Cardiac fibroblast (primary cell): ENCODE results near the gene DYSF.

Experiments used
- DNase-seq, 2 donors: peaks; one replicate each; pipeline versions ENCODE4 v3.0.0 to v3.0.0-alpha.2; 2010; ENCODE audit warnings: low read depth in 2 of 2
- H3K4me3 ChIP-seq, 2 donors: replicated peaks in 1 of 2; 1 replicate in 1 of 2; 2 replicates in 1 of 2; pipeline ENCODE4 v1.5.1; 2011; ENCODE audit warnings: low read depth in 2 of 2, low read length in 2 of 2, mild to moderate bottlenecking in 2 of 2, moderate library complexity in 1 of 2
- CTCF ChIP-seq: IDR thresholded peaks from one replicate; pipeline ENCODE4 v1.5.1; 2011; ENCODE audit warnings: low read depth, mild to moderate bottlenecking, low read length, inconsistent platforms

The DYSF gene

GRCh38 chr2:71697106-71698004 lies 244.0 kb downstream of the DYSF start:
- TF ChIP-seq CTCF: no peak
- H3K4me3 ChIP-seq: no peak overlapping the region
- DNase-seq: no peak

DNA sequence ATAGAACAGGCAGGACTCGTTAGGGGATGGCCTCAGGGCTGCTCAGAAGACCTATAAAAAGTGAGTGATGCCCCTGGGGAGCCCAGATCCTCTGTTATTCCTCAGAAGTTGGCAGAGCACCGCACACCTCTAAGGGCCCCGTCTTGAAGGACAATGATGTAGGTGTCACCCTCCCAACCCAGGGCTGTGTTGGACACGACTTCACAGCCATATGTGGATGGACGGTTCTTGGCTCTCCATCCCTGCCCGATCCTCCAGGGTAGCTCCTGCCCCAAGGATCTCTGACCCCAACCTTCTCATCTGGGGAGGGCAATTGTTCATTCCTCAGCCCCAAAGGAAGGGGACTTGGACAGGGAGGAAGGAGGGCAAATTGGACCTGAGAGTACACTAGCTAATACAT lies 246.1 kb downstream of the DYSF start:
- no peak for TF ChIP-seq CTCF
- H3K4me3 ChIP-seq: no peak overlapping the region
- DNase-seq: no peak

DNA sequence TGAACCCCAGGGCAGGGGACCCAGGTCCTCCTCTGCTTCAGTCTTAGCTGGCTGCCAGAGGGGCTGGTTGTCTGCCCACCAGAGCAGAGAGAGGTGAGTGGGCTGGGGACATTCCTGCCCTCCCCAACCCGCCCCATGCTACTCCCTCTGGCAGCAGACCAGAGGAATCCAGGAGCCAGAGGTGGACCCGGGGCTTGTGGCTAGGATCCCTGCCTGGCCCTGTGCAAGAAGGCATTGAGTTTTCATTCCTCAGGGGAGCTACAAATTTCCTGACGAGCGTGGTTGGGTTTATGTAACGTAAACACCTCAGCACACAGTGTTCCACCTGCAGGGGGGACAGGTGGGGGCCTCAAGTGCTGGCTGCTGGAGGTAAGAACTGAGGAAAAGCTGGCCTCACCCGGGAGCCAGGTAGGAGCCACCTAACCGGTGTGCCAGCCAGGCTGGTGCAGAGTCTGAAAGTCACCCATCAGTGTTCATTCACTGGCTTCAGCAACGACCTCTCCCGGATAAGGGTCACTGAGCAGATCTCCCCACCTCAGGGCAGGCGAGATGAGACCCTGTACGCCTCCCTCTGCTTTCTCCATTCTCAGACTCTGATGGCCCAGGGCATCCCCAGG lies 246.8 kb downstream of the DYSF start:
- no peak overlapping the region for H3K4me3 ChIP-seq
- DNase-seq: no peak
- no peak for TF ChIP-seq CTCF

DNA sequence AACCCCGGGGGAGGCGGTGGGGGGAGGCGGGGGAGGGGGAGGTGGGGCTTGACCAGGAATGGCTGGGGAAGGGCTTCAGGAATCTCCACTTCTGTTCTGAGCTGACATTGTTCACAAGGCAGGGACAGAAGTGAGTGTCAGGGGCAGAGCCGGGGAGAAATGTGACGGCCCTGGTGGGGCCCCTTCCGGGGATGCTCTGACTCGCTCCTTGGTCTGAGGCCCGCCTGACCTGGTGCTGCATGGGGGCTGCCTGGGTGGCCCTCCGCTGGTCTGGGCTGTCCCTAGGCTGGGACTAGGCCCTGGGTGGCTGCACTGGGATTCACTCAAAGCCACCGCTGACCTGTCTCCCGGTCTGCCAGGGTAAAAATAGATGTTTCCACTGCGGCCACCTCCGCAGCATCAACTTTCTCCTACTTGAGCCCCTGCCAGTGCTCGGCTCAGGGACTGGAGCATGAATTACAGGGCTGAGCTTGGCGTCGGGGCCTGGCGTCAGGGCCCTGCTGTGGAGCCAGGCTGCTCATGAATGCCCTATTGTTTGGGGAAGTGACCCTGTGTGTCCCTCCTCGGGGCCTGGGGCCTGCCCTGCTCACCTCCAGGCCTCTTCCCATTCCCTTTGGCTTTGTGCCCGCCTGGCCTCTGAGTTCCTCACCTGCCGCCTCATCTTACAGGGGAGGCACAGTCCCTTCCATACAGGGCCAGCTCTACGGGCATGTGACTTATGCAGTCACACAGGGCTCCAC lies 247.5 kb downstream of the DYSF start:
- peak in 1 of 2 donors; percentile 59 for DNase-seq
- no peak overlapping the region for H3K4me3 ChIP-seq
- no peak for TF ChIP-seq CTCF

DNA sequence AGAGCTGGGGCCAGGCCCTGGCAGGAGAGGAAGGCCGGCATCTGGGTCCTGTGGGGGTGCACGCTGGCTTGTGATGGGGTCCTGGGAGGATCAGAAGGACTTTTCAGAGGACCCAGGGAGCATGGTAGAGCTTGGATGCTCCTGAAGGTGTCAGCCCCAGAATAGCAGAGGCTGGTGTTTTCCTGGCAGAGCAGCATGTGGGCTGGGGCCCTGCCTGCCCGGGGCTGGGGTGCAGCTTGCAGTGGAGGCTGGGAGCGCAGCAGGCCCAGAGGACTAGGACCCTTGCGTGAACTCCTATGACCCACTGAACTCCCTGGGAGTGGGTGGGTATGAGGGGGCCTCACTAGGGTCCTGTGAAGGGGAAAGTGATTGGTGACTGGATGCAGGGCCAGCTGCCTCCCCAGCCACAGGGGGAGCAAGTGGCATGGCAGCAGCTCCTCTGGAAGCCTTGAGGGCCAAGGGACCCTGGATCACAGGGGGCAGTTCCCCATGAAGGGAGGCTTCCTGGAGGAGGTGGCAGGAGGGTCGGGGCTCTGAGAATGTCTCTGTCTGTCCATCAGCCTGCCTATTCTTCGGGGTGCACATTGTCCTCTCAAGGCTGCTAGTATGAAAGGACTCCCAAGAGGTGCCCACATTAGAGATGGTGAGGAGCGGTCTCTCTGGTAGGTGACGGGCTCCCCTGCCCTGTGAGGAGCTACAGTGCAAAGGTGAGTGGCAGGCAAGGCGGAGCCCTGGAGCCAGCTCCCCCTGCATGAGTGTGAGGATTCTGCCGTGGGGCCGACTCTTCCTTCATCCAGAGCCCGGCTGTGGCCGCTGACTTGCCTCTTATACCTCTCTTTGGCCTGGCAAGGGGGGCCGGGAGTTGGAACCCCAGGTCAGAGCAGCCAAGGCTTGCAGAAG lies 249.0 kb downstream of the DYSF start:
- no peak for TF ChIP-seq CTCF
- H3K4me3 ChIP-seq: no peak overlapping the region
- no peak for DNase-seq
